Activated CD4-positive, alpha-beta T cell treated with anti-CD3 and anti-CD28 coated beads for 1 hour (primary cell): ENCODE results near the gene SLC33A1.
"Not testable (repeated sequence)": the region's sequence is repeated elsewhere in the genome, so short reads cannot be mapped to it uniquely, and the experiment has no call there.

ENCODE experiments used
- DNase-seq: peaks from one replicate; pipeline ENCODE4 v3.0.0-alpha.2; 2020

The SLC33A1 gene

DNA sequence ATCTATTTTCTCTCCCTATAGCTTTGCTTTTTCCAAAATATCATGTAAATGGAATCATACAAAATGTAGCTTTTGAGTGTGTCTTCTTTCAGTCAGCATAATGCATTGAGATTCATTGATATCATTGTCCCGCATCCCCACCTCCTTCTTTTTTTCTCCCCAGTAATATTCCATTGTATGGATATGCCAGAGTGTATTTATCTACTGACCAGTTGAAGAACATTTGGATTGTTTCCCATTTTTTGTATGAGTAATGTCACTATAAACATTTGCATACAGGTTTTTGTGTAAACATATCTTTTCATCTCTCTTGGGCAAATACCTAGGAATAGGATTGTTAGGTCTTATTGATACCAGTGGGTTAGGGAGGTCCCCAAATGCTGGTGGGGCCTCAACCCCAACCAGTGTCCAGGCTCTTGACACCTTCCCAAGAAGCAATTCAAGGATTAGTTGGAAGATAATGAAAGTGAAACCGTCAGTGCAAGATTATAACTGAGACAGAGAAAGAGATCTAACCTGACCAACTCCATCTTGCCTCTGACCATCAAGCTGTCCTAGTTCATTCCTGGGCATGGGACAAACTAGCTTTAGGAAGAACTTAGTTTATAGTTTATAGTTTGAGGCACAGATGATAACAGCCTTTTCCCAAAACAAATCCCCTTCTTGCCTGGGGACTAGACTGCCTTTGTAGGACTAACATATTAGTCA, 7.4 kb upstream of the SLC33A1 start:
- no peak for DNase-seq

DNA sequence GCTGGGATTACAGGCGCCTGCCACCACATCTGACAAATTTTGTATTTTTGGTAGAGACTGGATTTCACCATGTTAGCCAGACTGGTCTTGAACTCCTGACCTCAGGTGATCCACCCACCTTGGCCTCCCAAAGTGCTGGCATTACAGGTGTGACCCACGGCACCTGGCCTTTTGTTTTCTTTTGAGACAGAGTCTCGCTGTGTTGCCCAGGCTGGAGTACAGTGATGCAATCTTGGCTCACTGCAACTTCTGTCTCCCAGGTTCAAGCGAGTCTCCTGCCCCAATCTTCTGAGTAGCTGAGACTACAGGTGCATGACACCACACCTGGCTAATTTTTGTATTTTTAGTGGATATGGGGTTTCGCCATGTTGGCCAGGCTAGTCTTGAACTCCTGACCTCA, 6.2 kb upstream of the SLC33A1 start:
- not testable (repeated sequence) for DNase-seq

DNA sequence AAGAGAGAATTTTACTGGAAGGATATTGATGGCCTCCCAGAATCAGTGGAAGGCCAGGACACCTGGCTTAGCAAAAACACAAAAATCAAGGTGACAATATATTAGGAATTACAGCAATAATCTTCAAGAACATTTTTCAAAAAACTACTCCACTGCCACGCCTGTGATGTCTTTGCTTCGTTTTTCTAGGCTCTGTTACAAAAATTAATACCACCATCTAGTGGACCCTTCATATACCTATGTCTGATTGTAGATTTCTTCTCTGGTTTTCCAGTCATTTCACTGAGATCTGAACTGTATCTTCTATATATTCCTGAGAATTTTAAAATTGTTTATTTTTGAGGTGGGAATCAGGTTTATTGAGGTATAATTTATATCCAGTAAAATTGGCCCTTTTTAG, 5.6 kb upstream of the SLC33A1 start:
- DNase-seq: no peak

DNA sequence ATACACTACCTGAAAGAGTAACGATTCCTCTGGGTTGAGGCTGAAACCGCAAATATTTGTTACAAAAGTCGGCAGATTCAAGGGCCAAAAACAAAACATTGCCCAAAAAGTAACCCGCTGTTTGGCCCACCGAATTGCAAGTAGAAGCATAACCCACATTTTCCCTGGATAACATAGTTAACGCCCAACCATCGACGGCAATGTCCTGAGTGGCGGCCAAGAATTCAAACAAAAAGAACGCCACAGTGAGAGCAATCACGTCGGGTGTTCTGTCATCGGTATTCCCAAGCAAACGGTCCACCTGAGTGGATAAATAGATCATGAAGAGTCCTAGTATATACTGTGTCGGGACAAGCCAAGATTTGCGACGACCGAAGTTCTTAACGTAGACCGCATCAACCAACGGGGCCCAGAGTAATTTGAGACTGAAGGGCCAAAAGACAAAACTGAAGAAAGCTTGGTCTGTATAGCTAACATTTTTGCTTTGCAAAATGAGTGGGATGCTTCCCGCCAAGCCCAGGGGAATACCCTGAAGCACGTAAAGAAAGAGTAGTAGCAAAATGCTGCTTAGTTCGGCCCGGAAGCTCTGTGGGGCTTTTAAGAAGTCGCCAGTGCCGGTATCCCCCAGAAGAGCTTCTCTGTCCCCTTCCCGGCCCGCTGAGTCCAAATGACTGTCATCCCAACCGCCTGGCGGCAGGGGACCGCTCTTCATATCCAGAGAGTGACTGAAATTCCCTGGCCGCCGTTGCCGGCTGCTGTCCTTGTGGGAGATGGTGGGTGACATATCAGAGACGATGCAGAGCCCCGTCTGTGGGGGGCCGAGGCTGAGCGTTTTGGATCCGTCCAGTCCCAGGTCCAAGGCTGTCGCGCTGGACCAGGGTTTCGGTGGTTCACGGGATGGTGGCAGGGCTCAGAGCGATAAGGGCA, 750 bp downstream of the SLC33A1 start:
- peak; percentile 10 for DNase-seq

DNA sequence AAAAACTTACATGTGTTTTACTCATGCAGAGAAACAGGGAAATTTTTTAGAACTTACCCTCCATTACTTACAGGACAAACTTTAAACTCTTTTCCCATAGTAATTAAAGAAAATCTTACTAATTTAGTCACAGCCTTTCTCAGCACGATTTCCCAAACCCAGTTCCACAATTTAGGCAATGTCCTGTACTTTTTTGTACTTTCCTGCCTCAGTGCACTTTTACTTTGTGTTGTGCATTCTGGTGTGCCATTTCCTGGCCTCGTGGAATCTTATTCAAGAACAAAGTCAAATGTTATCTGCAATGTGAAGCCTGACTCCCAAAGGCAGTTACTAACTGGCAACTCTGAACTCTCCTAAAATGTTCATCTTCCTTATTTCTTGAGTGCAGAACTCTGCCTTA, 1.9 kb downstream of the SLC33A1 start:
- DNase-seq: no peak

DNA sequence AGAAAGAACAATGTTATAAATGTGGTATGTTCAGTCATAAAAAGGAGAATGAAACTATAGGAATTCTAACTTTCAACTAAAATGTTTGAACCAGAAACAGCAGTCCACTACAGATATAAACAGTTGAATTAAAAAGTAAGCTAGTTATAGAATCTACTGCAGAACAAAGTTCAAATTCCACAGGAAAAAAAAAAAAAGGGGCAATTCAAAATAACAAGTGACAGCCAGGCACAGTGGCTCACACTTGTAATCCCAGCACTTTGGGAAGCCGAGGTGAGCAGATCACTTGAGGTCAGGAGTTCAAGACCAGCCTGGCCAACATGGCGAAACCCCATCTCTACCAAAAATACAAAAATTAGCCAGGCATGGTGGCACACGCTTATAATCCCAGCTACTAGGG, 4.8 kb downstream of the SLC33A1 start:
- DNase-seq: not testable (repeated sequence)

DNA sequence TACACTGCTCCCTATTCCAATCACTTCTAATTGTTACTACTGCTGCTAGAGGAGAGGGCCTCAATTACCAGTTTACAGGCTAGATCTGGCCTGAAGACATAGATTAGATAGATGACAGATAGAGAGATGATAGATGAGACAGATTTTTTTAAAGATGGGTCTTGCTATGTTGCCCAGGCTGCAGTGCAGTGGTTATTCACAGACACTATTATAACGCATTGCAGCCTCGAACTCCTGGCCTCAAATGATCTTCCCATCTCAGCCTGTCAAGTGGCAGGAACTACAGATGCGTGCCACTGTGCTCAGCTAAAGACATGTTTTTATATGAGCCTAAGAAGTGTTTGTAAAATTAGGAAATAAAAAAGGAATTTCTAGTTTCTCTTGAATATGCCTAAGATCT, 6.2 kb downstream of the SLC33A1 start:
- no peak for DNase-seq

DNA sequence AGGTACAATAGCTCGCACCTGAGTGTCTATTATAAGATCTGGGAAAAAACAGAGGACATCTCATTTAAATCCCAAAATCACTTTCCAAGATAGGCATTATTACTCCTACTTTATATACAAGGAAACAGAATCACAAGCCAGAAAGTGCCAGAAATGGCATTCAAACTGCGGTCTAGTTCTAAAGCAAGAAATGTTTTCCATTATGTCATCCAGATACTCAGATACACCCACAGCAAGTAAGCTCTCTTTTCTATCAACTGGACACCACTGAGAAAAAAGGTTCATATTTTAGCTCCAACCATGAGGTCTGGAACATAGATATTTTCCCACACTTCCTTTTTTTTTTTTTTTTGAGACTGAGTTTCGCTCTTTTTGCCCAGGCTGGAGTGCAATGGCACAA, 8.1 kb downstream of the SLC33A1 start:
- DNase-seq: no peak

DNA sequence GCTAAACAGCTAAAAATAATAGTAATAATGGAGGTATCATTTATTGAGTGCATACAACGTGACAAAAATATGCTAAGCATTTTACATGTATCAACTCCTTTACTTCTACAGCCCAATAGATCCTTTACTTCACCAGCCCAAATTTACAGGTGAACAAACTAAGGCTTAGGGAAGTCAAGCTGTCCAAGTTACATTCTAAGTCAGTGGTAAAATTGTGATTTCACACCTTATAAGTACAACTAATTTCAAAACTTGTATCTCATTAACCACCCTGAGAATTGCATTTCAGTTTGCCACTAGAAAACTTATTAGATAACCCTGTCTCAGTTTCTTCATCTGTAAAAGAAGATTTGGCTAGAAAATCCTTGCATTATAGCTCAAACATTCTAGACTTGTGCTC, 10.7 kb downstream of the SLC33A1 start:
- no peak for DNase-seq

DNA sequence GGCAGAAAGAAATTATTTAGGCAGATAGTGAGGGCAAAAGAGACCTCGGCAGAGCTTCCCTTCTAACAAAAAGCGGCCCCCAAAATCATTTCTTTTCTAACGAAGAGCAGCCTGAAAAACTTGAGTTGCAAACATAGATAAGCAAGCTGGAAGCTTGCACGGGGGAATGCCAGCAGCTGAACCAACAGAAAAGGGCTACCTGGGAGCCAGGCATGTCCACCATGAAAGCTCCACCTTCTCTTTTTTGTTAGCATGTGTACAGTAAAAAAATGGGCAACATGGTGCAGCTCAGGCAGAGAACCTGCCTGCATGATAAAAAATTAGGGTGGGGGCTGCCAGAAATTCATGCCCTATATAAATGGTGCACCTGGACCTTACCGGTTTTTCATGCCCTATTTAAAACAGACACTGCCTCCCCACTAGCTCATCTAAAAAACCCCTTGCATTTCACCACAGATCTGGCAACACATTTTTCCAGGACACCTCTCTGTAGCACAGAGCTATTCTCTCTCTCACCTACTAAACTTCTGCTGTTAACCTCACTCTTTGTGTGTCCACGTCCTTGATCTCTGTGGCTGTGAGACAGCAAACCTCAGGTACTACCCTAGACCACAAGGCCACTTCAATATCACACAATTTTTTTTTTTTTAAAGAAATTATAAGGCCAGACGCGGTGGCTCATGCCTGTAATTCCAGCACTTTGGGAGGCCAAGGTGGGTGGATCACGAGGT, 18.7 kb downstream of the SLC33A1 start:
- no peak for DNase-seq

DNA sequence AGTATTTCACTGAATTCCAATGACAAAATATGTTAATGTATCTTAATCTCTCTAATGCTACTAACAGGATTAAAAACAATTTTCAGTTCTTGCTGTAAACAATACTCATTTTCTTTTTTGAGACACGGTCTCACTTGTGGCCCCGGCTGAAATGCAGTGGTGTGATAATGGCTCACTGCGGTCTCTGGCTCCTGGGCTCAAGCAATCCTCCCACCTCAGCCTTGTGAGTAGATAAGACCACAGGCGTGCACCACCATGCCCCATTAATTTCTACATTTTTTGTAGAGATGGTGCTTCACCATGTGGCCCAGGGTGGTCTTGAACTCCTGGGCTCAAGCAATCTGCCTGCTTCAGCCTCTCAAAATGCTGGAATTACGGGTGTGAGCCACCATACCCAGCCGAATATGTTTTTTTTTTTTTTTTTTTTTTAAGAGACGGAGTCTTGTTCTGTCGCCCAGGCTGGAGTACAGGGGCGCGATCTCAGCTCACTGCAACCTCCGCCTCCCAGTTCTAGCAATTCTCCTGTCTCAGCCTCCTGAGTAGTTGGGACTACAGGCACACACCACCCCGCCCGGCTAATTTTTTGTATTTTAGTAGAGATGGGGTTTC, 25.6 kb downstream of the SLC33A1 start:
- DNase-seq: not testable (repeated sequence)

DNA sequence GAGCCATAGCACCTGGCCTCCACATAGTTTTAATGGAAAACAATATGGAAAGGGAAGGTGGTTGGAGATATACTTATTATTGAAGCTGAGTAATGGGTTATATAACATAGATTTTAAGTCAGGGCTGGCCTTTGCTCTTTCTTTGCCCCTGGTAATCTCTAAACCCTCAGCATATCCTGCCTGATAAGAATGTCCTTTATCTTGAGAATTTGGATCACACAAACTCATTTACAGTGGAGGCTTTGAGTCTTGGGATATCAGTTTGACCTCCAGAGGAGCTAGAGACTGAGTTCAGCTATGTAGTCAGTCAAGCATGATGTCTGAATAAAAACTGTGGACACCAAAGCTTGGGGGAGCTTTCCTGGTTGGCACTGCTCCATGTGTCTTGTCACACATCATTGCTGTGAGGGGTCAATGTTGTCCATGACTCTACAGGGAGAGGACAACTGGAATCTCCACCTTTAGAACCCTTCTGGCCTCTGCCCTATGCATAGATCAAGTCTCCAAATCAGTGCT, 39.1 kb downstream of the SLC33A1 start:
- DNase-seq: no peak

DNA sequence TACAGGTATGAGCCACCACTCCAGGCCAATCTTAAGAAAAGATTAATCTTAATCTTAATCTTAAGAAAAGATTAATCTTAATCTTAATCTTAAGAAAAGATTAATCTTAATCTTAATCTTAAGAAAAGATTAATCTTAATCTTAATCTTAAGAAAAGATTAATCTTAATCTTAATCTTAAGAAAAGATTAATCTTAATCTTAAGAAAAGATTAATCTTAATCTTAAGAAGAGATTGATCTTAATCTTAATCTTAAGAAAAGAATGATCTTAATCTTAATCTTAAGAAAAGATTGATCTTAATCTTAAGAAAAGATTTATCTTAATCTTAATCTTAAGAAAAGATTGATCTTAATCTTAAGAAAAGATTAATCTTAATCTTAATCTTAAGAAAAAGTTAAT, 41.0 kb downstream of the SLC33A1 start:
- not testable (repeated sequence) for DNase-seq

DNA sequence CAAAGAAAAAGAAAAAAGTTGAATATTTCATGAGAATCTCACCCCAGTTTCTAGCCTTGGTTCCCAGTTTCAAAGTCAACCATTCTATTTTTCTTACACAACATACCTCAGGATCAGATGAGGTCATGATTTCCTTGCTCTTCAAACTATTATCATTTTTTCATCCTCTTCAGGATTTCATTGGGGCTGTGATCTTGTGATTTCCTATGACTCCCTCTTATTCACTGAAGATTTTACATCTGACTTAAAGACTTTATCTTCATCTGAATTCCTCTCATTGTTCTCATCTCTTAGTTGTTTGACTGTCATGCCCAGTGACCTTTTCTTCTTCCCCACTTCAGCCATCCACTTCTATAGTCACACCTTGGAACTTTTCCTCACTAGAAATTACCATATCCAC, 45.0 kb downstream of the SLC33A1 start:
- DNase-seq: no peak

DNA sequence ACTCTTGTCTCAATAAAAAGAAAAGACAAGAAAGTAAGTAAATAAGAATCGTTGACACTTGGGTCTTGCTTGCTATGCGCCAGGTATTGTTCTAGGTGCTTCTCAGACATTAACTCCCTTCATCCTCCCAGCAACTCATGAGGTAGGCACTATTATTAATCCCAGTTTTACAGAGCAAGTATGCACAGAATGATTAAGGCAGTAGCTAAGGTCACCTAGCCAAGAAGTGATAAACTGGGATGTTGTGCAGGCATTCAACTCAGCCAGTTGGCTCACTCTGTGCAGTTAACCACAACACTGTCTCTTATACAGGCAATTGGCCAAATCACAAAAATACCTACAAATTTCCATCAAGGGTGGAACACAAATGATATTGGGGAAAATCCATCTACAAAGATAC, 46.4 kb downstream of the SLC33A1 start:
- no peak for DNase-seq

DNA sequence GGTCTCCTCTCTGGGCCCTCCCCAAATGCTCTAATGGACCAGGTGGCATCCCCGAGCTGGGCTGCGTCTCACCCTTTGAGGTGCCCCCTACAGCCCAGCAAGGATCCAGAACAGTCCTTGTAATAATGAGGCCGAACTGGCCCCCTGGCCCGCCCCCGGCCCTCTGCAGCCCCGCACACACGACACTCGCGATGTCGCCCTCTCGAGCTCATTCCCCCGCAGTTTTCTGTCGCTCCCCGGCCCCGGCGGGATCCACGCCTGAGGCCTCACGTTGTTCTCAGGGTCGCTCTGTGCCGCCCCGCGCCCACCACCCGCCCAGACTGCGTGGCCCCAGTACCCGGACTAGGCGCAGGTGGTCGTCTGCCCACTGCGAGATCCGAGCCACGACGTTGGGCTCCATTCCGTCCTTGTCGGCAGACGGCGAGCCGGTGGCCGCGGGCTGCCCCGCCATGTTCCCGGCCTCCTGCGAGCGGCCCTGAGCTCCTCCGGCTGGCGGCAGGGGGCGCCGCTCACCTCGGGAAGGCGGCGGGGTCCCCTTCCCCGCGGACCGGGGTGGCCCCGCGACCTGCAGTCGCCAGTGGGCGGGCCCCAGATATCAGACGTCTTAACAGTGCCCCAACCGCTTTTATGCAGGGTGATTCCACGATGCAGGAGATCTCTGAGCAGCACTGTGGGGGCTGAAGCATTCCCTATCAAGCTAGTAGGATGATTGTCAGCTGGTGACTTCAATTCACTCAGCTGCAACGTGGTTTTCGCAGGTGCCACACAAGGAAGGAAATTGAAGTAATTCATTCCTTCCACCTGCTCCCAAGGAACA, 48.2 kb downstream of the SLC33A1 start, which contains the start of gene C3orf33:
C3orf33 (minus strand) TSS at position 477 of the 817 bp plus-strand sequence; CDS start at position 451, 26 bp downstream.
- DNase-seq: peak; percentile 64

DNA sequence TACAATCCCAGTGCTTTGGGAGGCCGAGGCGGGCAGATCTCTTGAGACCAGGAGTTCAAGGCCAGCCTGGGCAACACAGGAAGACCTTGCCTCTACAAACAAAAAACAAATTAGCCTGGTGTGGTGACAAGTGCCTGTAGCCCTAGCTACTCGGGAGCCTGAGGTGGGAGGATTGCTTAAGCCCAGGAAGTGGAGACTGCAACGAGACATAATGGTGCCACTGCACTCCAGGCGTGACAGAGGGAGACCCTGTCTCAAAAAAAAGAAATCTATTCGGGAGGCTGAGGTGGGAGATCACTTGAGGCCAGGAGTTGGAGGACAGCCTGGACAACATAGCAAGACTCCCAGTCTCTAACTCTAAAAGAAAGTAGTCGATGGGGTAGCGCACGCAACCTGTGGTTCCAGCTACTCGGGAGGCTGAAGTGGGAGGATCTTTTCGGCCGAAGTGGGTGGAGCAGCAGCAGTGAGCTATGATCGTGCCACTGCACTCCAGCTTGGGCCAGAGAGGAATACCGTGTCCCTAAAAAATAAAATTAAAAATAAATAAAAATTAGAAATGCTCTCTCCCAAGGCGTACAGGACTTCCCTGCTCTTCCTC, 48.9 kb downstream of the SLC33A1 start:
- peak; percentile 13 for DNase-seq

DNA sequence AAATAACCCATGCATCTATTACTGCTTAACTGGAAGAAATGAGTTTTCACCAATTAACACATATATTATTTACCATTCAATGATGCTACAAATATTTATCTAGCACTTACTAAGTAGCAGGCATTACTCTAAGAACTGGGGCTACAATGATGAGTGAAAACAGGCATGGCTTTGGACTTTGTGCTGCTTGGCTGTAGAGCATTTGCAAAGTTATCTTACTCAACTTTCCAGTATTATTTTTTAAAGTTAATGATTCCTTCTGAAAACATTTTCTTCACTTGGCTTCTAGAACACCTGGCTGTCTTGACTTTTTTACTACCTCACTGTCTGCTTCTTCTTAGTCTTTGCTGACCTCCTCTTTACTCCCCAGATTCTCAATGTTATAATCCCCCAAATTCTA, 49.9 kb downstream of the SLC33A1 start:
- no peak for DNase-seq

DNA sequence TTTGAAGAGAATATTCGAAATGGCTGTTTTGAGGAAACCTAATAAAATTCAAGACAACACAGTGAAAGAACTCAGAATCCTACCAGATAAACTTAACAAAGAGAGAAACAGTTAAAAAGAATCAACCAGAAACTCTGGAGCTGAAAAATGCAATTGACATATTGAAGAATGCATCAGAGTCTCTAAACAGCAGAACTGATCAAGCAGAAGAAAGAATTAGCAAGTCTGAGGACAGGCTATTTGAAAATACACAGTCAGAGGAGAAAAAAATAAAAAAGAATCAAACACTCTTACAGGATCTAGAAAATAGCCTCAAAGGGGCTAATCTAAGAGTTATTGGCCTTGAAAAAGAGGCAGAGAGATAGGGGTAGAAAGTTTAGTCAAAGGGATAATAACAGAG, 61.7 kb downstream of the SLC33A1 start:
- DNase-seq: no peak

DNA sequence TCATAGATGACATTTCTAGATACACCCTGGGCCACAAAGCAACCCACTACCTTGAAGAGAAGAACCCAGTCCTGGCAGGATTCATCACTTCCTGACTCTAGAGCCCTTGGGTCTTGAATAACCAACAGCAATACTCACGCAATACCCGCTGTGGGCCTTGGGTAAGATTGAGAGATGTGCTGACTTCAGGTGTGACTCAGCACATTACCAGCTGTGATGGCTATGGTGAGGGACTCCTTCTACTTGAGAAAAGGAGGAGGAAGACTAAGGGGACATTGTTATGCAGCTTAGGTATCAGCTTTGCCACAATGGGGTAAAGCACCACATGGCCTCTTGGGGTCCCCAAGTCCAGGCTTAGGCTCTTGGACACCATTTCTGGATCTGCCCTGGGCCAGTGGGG, 63.0 kb downstream of the SLC33A1 start:
- DNase-seq: no peak

DNA sequence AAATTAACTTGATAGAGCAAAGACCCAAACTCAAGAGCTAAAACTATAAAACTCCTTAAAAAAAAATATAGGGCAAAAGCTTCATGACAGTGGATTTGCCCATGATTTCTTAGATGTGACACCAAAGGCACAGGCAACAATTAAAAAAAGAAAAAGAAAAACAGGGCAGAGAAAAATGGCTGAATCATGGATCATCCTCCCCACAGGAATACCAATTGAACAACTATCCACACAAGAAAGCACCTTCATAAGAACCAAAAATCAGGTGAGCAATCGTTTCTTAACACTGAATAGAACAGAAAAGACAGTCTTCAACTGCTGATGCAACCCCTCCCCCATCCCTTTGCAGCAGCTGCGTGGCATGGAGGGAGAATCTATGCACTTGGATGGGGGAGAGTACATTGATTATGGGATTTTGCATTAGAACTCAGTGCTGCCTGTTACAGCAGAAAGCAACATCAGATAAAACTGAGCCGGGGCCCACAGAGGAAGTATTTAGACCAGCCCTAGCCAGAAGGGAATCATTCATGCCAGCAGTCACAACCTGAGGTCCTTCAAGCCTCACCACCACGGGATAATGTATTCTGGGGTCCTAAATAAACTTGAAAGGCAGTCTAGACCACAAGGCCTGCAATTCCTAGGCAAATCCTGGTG, 63.8 kb downstream of the SLC33A1 start:
- DNase-seq: no peak
